ENCODE results near the gene HP. TPM values are rescaled to one million over a fixed set of nuclear protein-coding genes. Genes with fewer than 3 reads are reported as not detected.

HP gene
- total and polyA plus RNA-seq, 2 of the 4 experiments (the other 2 are of a cell fraction): not detected

GRCh38 chr16:72051818-72052217, 2.5 kb upstream of the HP start:
- Histone ChIP-seq H3K9me3 (ENCODE audit: control insufficient read depth, insufficient read depth, low read length) (no peaks in the 10 kb centered on the region), H2AK5ac (ENCODE audit: low read depth, low read length) (no peak overlapping the region), H3K79me1 (ENCODE audit: low read depth in 1 of 2, low read length in 2 of 2) (no peaks in the 10 kb centered on the region), H3K4me3 (ENCODE audit: insufficient read depth, low read depth, low read length) (no peak overlapping the region), H3K27me3 (ENCODE audit: control insufficient read depth, insufficient read depth, low read length) (no peaks in the 10 kb centered on the region), H2BK5ac (ENCODE audit: low read depth, low read length, poor library complexity, severe bottlenecking) (no peak overlapping the region), H2BK20ac (ENCODE audit: low read depth, low read length) (no peak overlapping the region), H3K14ac (replicated peaks; ENCODE audit: low read depth, low read length) (no peak overlapping the region), H4K5ac (ENCODE audit: low read depth, low read length) (no peak overlapping the region), H3K4me2 (ENCODE audit: low read depth, low read length) (no peak overlapping the region), H3K27ac (ENCODE audit: insufficient read depth, low read length) (no peak overlapping the region), H3K18ac (ENCODE audit: low read depth, low read length) (no peak overlapping the region), H4K91ac (ENCODE audit: insufficient read depth, low read depth, low read length) (no peak overlapping the region), H4K8ac (ENCODE audit: low read depth in 2 of 2, low read length in 2 of 2) (no peak overlapping the region), H2BK120ac (ENCODE audit: low read depth, low read length) (no peak overlapping the region), H3K9me1 (ENCODE audit: insufficient read depth, low read length) (no peaks in the 10 kb centered on the region), H3K23ac (ENCODE audit: low read depth, low read length) (no peak overlapping the region), H3K36me3 (ENCODE audit: control insufficient read depth, insufficient read depth, low read length) (no peaks in the 10 kb centered on the region), H3K56ac (ENCODE audit: extremely low read depth, insufficient read depth, low read length) (no peak overlapping the region), H3K4ac (ENCODE audit: low read depth, low read length) (no peak overlapping the region), H2BK15ac (ENCODE audit: low read depth, low read length) (no peak overlapping the region), H4K20me1 (ENCODE audit: insufficient read depth, low read length) (no peaks in the 10 kb centered on the region), H2AFZ (replicated peaks; ENCODE audit: low read length, poor library complexity) (no peak overlapping the region), H3K9ac (ENCODE audit: low read depth, low read length) (no peak overlapping the region), H3K4me1 (ENCODE audit: control insufficient read depth, insufficient read depth, low read length) (no peaks in the 10 kb centered on the region), H2AK9ac (replicated peaks; ENCODE audit: low read depth, low read length, poor library complexity) (no peak overlapping the region)
- dilution Hi-C loops (cut with HindIII; ENCODE audit: low sequenced_read_pairs, unreplicated experiment): no loop called here
- POLR2A ChIA-PET (ENCODE audit: unreplicated experiment): no interaction called here
- BruUV-seq (replicated peaks): no TSS peak
- TF ChIP-seq BHLHE40 (IDR thresholded peaks at IDR 0.05; ENCODE audit: low read depth, low read length) (no peak), MAZ (IDR thresholded peaks at IDR 0.05; ENCODE audit: borderline replicate concordance, low read depth, low read length) (no peak), RCOR1 (IDR thresholded peaks at IDR 0.05; ENCODE audit: insufficient replicate concordance, low read length) (no peak), SMC3 (IDR thresholded peaks at IDR 0.05; ENCODE audit: low read depth, low read length) (no peak), CEBPB (IDR thresholded peaks at IDR 0.05; ENCODE audit: low read depth, low read length) (no peak), ELK1 (IDR thresholded peaks at IDR 0.05; ENCODE audit: borderline replicate concordance, low read depth, low read length) (no peak), POLR2A (IDR thresholded peaks at IDR 0.05; ENCODE audit: low read depth, low read length) (no peak), RAD21 (IDR thresholded peaks at IDR 0.05; ENCODE audit: low read length) (no peak), MXI1 (IDR thresholded peaks at IDR 0.05; ENCODE audit: borderline replicate concordance, low read depth, low read length) (no peak), FOS (IDR thresholded peaks at IDR 0.05; ENCODE audit: low read depth, low read length) (no peak), CHD1 (IDR thresholded peaks at IDR 0.05; ENCODE audit: low read depth, low read length) (no peak), NFE2L2 (IDR thresholded peaks at IDR 0.05; ENCODE audit: low read depth, low read length) (no peak), MAFK (IDR thresholded peaks at IDR 0.05; ENCODE audit: low read depth, low read length) (no peak), RFX5 (IDR thresholded peaks at IDR 0.05; ENCODE audit: low read depth, low read length) (no peak)
- TF ChIP-seq, protein P1, sequence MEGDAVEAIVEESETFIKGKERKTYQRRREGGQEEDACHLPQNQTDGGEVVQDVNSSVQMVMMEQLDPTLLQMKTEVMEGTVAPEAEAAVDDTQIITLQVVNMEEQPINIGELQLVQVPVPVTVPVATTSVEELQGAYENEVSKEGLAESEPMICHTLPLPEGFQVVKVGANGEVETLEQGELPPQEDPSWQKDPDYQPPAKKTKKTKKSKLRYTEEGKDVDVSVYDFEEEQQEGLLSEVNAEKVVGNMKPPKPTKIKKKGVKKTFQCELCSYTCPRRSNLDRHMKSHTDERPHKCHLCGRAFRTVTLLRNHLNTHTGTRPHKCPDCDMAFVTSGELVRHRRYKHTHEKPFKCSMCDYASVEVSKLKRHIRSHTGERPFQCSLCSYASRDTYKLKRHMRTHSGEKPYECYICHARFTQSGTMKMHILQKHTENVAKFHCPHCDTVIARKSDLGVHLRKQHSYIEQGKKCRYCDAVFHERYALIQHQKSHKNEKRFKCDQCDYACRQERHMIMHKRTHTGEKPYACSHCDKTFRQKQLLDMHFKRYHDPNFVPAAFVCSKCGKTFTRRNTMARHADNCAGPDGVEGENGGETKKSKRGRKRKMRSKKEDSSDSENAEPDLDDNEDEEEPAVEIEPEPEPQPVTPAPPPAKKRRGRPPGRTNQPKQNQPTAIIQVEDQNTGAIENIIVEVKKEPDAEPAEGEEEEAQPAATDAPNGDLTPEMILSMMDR (conservative IDR thresholded peaks at IDR 0.05; ENCODE audit: low read depth, low read length): no peak
- TF ChIP-seq, protein P2, sequence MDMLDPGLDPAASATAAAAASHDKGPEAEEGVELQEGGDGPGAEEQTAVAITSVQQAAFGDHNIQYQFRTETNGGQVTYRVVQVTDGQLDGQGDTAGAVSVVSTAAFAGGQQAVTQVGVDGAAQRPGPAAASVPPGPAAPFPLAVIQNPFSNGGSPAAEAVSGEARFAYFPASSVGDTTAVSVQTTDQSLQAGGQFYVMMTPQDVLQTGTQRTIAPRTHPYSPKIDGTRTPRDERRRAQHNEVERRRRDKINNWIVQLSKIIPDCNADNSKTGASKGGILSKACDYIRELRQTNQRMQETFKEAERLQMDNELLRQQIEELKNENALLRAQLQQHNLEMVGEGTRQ (IDR thresholded peaks at IDR 0.05; ENCODE audit: low read depth, low read length): no peak
- intact Hi-C loops (cut with micrococcal nuclease): no loop called here
- whole genome bisulfite sequencing, 2 experiments (ENCODE audit: extremely low coverage in 2 of 2, insufficient read length in 1 of 2): 83% methylated on average over 1 of the region's 2 CpGs; no CpG with 5 or more reads in 1 of the 2 experiments
- in situ Hi-C loops (cut with MboI; ENCODE audit: low sequenced_read_pairs): no loop called here
- DNase-seq: no peak
- CTCF ChIA-PET: no interaction called here
- no peak for ATAC-seq (ENCODE audit: low read depth)

Data from IMR-90 (cell line).